CD4-positive, alpha-beta T cell treated with Interferon alpha-2 for 1 hour (primary cell): ENCODE data around the gene AATK.
"Not testable (repeated sequence)": the region's sequence is repeated elsewhere in the genome, so short reads cannot be mapped to it uniquely, and the experiment has no call there.

ENCODE experiments used
- DNase-seq, 2 donors: peaks; one replicate each; pipeline ENCODE4 v3.0.0-alpha.2; 2020 to 2022

The AATK gene

DNA sequence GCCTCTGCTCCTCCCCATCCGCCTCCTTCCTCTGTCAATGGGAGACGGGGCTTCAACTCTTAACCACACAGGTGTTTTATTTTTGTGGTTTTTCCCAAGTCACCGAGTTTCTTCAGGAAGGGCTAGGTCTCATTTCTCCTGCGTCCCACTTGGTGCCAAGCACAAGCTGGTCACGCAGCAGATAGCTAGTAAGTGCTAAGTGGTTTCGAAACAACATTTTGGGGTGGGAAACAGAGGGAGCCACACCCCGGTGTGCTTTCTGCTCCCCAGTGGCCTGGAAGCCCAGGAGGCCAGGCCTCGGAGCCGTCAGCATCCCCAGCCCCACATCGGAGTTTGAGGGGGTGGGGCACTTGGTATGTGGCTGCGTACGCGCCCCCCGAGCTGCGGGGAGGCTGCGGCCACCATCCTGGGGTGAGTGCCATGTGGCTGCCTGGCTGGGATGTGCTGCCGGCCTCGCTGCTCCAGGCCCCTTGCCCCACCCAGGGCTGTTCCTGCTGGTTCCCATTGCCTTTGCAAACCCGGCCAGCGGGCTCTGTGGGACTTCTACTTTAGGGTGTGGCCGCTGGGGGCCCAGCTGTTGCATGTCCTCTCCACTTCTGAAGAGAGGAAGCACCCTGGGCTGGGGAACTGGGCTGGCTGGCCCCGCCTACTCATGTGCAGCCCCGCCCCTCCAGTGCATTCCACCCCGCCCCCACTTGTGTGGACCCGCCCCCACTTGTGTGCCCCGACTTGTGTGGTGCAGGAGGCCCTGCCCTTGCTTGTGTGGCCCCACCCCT lies 75.5 kb downstream of the AATK start:
- peak; percentile 57 to 61 for DNase-seq

DNA sequence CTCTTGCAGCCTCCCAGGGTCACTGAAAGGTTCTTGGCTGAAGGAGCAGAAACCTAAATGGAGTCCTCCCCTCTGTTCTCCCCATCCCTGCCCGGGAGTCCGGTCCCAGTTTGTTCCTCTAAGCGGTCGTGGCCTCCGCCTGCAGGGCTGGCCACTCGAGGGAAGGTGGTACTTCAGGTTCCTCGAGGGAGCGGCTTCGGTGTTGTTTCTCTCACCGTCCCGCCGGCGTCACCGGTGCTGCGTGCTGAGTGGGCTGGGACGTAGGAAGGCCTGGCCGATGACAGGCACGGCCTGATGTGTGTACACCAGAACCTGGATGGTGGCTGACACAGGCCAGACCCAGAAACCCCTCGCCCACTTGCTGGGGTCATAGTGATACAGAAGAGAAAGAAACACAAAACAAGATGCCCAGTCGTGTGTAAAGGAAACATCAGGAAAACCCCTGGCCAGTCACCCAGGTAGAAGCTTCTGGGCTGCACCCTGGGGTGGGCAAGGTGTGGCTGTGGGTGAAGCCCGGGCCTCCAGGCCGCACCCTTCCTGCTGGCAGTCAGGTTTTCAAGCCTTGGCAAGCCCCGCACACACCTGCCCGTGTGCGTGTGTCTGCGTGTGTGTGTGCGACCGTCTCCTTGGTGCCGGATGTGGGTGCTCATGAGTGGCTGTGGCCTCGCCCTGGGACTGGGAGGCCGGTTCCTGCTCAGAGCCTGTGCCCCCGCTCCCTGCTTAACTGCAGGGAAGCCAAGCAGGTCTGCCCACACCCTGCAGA lies 79.1 kb downstream of the AATK start:
- peak in 1 of 2 donors; percentile 22 for DNase-seq

DNA sequence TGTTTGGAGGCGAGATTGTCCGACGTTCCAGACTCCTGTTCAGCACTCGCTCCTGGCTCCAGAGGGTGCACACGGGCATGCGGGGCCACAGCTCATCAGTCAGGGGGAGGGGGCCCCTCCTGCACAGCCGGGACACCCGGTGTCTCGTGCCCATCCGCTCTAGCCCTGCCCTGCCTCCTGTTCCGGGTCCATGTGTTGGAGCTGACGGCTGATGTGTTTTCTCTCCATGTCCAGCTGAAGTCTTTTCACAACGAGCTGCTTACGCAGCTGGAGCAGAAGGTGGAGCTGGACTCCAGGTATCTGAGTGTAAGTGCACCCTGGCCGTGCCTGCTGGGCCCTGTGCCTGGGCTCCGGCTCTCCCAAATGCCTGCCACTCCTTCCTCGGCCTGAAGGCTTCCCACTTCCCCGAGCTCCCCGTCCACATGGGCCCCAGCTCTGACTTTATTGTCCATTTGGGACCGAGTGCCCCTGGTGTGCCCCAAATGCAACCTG lies 80.6 kb downstream of the AATK start:
- no peak for DNase-seq

DNA sequence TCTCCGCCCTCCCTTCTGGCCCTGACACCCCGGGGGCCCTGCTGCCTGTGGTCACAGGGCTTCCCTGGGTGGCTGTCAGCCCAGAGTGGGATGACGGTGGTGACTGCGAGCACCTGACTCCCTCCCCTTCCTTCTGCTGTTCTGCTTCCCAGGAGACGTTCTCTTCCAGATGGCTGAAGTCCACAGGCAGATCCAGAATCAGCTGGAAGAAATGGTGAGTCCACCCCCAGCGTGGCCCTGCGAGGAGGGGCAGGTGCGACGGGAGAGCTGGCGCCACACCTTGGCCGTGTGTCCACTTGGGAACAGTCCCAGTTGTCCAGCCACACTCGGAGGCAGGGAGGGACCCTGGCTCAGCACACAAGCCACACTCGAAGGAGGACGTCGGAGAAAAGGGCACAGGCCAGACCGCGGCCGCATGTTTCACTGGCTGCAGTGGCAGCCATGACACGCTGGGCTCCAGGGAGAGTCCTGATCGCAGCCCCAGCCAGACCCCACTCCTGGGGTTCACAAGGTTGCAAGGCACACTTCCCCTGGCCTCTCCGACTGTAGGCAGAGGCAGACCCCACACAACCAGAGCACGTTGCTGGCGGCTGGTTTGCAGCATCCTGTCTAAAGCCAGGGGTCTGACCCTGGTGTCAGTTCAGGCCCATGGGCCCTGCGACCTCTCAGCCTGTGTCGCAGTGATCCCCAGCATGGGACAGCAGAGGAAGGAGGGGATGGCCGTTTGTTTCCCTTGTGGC lies 81.2 kb downstream of the AATK start:
- DNase-seq = no peak

DNA sequence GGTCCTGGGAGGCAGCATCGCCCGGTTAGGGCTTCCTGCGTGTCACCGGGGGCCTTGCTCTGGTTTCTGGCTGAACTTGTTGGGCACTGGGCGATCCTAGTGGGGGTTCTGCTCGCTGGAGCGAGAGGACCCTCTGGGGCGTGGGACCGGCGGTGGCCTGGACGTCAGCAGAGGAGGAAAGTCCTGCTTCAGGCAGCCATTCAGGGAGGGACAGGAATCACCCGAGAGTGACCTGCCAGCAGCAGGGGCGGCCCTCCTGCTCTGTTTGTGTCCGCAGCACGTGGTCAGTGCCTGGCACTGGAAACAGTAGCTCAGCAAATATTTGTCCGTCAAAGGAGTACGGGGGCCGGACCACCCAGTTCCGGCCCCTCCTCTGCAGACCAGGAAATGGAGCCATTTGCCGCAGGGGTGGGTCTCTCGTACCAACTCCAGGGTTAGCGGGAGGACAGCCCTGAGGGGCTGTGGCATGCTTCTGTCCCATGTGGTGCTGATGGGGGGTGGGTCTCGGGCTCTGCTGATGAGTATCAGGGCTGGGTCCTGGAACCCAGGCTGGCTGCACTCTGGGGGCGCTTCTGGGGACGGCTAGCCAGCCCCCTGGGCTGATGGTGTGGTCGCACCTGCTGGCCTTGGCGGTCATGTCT lies 82.8 kb downstream of the AATK start:
- DNase-seq = no peak

DNA sequence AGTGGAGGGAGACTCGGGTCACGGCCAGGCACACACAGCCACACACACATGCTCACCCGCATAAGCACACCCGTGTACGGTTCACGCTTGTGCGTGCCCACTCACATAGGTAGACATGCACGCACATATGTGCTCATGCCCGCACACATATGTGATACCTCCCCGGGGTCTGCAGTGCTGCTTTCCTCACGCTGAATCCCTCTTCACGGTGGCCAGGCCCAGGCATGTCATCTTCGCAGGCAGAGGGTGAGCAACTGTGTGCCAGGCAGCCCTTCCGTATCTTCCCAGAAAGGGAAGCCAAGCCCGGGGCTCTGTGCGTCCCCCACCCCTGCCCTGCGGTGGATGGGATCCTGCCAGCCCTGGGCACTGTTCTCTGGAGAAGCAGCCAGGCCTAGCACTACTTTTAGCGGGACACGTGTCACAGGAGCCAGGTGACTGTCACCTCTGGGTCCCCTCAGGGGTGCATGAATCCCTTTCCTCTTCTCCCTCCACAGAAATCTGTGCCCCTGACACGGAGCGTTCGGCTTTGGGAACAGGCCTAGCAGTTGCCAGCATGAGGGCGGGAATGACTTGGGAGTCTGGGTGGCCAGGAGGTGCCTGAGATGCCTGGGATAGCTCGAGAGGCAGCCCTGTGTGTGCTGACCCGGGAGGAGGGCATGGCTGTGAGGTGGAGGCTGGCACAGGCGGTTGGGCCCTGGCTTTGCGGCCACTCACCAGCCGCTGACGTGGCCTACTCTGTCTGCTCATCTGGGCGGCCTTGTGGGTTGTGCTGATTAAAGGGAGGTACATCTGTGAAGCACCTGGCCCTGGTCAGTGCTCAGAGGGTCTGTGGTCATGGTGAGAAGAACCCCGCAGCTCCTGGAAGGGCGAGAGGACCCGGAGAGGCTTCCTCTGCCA lies 83.6 kb downstream of the AATK start:
- no peak for DNase-seq

DNA sequence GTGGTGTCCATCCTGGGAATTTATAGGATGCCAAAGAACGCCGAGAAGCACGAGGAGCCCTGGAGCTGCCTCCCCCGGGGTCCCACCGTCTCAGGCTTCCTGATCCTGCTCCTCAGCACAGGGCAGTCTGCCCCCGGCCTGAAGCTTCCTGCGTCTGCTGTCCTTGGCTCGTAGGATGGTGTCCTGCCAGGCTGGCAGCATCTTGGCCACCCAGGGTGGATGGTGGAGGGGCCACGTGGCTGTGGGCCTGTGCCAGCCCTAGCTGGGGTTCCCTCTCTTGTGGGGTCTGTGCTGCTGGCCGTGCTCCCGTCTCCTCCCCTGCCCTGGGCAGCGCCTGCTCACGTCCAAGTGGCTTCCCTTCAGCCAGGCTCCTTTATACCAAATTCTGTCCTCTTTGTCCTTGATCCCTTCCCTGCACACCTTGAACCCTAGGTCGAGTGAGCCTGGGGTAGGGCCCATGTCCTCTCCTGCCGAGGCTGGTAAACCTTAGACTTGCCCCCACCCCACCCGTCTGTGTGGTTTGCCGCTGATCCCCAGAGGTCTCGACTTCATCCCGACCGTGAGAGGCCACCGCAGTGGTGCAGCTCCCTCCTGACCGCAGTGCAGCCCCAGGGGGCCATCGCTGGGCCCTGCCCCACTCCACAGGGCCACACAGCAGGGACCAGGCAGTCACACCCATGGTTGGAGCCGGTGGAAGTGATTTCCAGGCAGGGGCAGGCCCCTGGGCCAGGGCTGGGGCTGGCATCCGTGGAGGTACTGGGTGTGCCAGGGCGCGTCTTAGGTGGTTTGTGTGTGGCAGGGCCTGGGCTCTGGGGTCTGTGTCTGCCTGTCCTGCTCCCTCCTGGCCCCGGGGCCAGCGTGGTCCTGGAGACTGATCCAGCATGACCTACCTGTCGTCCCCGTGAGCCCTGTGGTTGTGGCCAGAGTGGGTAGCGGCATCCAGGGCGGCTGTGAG lies 84.5 kb downstream of the AATK start:
- DNase-seq = no peak

DNA sequence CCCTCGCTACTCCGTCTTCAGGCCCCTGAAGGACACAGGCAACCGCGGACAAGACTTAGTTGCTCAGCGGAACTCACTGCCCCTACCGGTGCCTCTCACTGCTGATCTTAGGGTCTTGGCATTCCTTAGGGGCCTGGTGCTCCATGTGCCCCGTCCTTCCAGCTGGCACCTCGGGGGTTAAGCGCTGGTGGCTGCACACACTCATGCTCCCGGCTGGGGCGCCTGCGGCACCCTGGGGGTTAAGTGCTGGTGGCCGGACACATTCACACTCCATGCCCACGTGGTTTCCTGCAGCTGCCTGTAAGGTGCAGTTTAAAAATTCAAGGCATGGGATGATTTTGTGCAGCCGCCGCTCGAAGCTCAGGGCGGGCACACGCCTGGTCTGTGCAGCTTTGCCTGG lies 86.0 kb downstream of the AATK start:
- no peak for DNase-seq

DNA sequence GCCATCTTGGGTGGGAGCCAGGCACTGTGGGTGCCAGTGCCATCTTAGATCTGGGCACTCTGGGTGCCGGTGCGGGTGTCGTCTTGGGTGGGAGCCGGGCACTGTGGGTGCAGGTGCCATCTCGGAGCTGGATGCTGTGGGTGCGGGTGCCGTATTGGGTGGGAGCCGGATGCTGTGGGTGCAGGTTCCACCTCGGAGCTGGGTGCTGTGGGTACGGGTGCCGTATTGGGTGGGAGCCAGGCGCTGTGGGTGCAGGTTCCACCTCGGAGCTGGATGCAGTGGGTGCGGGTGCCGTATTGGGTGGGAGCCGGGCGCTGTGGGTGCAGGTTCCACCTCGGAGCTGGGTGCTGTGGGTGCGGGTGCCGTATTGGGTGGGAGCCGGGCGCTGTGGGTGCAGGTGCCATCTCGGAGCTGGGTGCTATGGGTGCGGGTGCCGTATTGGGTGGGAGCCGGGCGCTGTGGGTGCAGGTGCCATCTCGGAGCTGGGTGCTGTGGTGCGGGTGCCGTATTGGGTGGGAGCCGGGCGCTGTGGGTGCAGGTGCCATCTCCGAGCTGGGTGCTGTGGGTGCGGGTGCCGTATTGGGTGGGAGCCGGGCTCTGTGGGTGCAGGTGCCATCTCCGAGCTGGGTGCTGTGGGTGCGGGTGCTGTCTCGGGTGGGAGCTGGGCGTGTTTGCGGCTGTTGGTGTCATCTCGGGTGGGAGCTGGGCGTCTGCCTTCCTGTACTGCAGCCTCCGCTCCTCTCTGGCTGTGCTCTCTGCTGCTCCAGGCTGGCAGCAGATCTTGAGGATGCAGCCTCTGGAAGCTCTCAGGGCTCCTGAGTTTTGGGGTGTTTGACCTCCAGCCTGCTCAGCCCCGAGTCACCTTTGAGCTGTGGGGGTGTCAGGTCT lies 87.8 kb downstream of the AATK start:
- not testable (repeated sequence) for DNase-seq

DNA sequence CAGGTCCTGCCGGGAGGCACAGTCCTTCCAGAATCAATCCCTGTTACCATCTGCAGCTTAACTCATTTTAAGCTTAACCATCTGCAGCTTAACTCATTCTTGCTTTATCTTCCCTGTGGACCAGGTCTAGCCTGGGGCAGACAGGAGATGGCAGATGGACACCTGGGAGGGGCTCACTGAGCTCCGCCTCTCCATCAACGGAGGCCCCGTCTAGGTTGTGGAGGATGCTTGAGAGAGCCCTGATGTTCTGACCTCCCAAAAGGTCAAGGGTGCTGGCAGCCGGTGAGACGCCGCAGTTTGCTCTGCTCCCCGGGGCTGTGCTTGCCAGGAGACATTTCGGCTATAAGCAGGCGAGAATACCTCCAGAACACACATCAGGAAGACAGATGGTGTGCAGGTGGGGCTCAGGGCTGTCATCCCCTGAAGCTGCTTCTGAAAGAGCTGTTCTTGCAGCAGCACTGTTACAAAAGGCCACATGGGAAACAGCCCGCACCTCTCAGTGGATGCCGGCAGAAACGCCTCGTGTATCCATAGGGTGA lies 89.8 kb downstream of the AATK start:
- DNase-seq = no peak

DNA sequence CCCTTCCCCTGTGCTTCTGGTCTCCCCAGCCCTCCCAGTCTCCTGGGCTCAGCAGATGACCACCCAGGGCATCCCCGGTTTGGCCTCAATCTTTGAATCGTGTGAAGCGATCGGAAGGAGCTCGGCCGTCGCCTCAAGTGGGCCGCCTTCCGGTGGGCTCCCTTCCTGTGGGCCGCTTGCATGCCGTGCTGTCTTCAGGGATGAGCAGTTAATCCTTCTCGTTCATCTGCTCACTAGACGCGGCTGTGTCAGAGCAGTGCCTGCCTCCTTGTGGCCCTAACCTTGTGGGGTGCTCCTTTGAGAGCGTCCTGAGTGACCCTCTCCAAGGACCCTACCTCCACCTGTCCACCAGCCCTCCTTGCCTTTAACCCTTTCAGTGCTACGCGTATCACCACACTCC lies 90.7 kb downstream of the AATK start:
- no peak for DNase-seq

DNA sequence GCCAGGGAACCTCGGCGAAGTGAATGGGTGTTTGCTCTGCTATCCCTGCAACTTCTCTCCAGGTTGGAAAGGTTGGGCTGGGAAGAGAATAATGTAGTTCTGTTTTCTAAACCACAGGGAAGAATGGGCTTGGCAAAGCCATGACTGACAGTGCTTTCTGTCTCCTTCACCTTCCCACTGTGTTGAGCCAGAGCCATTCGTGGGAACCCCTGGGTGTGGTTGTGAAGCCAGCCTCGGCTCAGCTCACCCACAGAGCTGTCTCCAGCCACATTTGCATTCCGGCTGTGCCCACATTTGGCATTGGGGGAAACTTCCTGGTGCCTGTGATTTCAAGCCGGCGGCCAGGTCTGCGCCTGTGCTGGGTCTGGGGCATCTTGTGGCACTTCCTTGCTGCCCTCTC lies 91.1 kb downstream of the AATK start:
- no peak for DNase-seq

DNA sequence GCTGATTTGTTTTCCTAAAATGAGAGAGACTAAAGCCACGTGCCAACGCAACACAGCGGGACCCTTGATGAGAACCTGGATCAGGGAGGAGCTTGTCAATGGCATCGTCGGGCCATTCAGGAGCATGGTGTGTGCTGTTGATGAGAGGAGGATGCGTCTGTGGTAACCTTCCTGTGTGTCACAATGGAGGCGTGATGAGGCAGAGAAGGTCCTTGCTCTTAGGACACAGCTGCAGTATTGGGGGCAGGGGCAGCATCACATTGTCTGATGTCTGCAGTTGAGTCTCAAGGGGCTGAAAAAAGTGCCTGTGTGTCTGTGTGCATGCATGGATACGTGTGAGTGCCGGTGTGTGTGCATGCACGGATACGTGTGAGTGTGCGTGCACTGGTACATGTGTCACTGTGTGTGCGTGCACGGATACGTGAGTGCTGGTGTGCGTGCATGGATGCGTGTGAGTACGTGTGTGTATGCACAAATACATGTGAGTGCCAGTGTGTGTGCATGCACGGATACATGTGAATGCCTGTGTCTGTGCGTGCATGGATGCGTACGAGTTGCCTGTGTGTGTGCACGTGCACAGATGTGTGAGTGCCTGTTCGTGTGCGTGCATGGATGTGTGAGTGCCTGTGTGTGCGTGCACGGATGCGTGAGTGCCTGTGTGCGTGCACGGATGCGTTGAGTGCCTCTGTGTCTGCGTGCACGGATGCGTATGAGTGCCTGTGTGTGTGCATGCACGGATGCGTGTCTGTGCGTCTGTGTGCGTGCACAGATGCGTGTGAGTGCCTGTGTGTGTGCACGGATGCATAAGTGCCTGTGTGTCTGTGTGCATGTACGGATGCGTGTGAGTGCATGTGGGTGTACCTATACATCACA lies 91.8 kb downstream of the AATK start:
- DNase-seq = no peak

DNA sequence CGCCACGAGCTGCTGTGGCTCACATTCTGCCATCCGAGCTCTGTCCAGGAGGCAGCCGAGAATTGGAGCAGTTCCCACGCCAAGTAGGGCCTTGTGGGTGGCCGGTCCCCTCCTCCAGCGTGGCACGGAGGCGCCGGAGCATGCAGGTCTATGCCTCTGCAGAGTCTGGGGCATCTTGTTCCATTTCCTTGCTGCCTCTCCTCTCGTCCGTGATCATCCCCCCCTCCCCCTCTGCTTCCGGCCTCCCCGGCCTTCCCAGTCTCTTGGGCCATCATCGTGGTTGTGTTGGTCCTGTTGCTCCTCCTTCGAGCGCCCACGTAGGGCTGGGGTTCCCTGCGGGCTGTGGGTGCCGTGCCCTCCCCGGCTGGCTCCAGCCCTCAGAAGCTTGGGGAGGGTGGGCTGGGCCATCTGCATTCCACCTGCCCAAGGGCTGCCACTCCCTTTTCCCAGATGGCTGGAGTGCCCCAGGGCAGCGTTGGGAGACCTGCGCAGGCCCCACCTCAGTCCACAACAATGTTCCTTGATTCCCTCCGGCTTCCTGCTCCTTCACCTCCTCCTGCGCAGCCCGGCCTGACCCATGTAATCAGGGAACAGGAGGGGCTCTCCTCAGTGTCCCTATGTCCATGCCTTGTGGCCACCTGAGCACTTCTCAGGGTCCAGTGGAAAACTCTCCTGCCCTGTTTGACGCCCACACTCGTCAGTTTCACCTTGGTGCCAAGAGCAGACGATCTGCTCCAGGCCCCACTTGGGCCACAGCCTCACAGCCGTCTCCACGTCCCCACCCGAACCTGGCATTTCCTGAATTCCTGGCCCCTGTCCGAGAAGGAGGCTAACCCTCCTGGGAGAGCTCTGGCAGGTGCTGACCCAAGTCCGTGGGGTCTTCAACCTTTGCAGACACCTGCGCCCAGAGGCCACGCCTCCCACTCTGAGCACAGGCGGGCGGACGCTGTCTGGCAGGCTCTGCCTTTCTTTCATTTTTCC lies 94.0 kb downstream of the AATK start:
- no peak for DNase-seq

DNA sequence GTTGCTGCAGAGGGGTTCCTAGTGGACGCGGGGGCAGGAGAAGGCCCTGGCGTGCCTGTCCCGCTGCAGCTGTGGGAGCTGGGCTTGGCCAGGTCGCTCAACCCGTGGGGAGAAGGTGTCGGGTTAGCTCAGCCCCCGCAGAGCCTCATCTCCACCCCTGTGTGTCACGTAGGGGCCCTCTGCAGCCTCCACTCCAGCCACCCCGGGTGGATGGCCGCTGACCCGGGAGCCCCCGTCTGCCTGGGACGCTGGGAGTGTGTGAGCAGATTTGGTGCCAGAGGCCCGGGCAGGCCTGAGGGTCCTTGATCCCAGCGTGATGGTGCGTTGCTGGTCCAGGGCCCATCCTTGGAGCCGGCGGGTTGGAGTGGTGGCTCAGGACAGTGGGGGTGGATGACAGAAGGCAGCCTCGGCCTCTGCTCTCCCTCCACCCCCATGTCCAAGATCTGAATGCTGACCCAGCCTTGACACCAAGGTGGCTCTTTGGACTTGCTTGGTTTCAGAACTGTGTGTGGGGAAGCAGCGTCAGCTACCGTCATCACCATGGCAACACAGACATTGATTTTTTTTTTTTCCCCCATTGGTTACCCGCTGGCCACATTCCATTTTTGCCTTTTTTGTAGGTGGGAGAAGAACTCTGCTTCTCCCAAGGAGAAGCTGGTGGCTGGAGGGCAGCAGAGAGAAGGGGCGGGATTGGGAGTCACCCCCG lies 95.3 kb downstream of the AATK start:
- no peak for DNase-seq

DNA sequence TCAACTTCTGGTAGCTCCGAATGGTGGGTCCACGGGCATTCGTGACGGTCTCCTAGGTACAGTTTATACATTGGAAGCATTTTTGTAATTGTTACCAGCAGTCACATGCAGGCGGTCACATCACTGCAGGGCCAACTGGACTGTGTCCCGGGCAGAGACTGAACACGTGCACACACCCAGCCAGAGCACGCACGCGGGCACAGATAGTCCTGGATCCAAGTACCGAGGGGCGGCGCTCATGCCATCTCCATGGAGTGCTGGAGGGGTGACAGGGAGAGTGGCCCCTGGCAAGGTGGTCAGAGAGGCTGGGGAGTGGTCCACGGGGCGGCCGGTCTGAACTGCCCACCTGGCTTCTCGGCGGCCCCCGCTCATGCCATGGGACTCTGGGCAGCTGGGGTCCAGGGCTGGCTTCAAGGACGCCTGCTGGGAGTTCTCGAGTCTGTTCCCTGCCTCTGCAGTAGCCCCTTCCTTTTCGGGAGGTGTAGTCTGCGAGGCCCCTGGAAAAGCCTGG lies 96.8 kb downstream of the AATK start:
- no peak for DNase-seq
